HEK293 (cell line): ENCODE results near the gene PARK7.
A peak's percentile ranks its signal among the peaks of the same experiment; 100 is the strongest.

Source experiments
- CTCF ChIA-PET: fragments of 350-600 bp; formaldehyde crosslinking; extraction: SDS; loops from one replicate; lab custom pipeline; 2021; ENCODE audit warnings: antibody characterized with exemption; lab: Yijun Ruan, JAX
- POLR2A ChIA-PET: fragments of 300-600 bp; formaldehyde crosslinking; extraction: SDS; loops from one replicate; lab custom pipeline; 2020; ENCODE audit warnings: antibody characterized with exemption, inconsistent platforms; lab: Yijun Ruan, JAX
- H3K27ac ChIP-seq: fragments of 200-500 bp; sonication (Bioruptor generic); 2 replicates; pipeline ENCODE4 v1.5.1; 2014; ENCODE audit warnings: low read depth, low read length, control low read depth, inconsistent platforms; ENCODE audit errors: extremely low read depth
- H3K36me3 ChIP-seq, 2 experiments: fragments of 200-500 bp in 1 of 2; sonication (Bioruptor generic) in 1 of 2; 1 replicate in 1 of 2; 2 replicates in 1 of 2; pipeline ENCODE4 v1.5.1; 2014 to 2017; ENCODE audit warnings: inconsistent platforms in 2 of 2, low read length in 2 of 2; ENCODE audit not compliant: control insufficient read depth in 2 of 2, insufficient read depth in 1 of 2
- H3K4me1 ChIP-seq: fragments of 200-500 bp; sonication (Bioruptor generic); 2 replicates; pipeline ENCODE4 v1.5.1; 2014; ENCODE audit warnings: mild to moderate bottlenecking, low read length, inconsistent platforms; ENCODE audit not compliant: control insufficient read depth, insufficient read depth
- H3K4me3 ChIP-seq: 2 replicates; pipeline ENCODE4 v1.5.1; 2011; ENCODE audit warnings: low read depth, mild to moderate bottlenecking, control low read depth, low read length, moderate library complexity
- H3K9me3 ChIP-seq: fragments of 200-500 bp; sonication (Bioruptor generic); 2 replicates; pipeline ENCODE4 v1.5.1; 2014; ENCODE audit warnings: low read depth, low read length, inconsistent platforms; ENCODE audit not compliant: control insufficient read depth, insufficient read depth
- PRDM1 ChIP-seq: fragments of 450-650 bp; formaldehyde crosslinking; IDR thresholded peaks from 2 replicates; pipeline ENCODE4; 2016; ENCODE audit warnings: missing biosample characterization, missing genetic modification characterization
- SP7 ChIP-seq: fragments of 450-650 bp; formaldehyde crosslinking; IDR thresholded peaks from 2 replicates; pipeline ENCODE4 v1.5.1; 2016; ENCODE audit warnings: missing biosample characterization, missing genetic modification characterization
- TCF7L2 ChIP-seq: IDR thresholded peaks from 2 replicates; pipeline ENCODE4 v1.6.1; 2011; ENCODE audit warnings: low read depth, mild to moderate bottlenecking, inconsistent platforms, low read length, moderate library complexity, borderline replicate concordance
- TRIM28 ChIP-seq: IDR thresholded peaks from 2 replicates; pipeline ENCODE4 v1.6.1; 2011; ENCODE audit warnings: low read length, control low read depth, borderline replicate concordance
- WT1 ChIP-seq: fragments of 450-650 bp; formaldehyde crosslinking; IDR thresholded peaks from 2 replicates; pipeline ENCODE4 v1.5.1; 2016; ENCODE audit warnings: missing biosample characterization, missing genetic modification characterization
- ZFP69B ChIP-seq: fragments of 450-650 bp; formaldehyde crosslinking; IDR thresholded peaks from 2 replicates; pipeline ENCODE4 v1.5.1; 2016; ENCODE audit warnings: missing biosample characterization, missing genetic modification characterization
- ZNF121 ChIP-seq: fragments of 450-650 bp; formaldehyde crosslinking; IDR thresholded peaks from 2 replicates; pipeline ENCODE4 v1.5.1; 2016; ENCODE audit warnings: missing biosample characterization, missing genetic modification characterization
- ZNF169 ChIP-seq: fragments of 450-650 bp; formaldehyde crosslinking; IDR thresholded peaks from 2 replicates; pipeline ENCODE4 v1.5.1; 2016; ENCODE audit warnings: missing biosample characterization, missing genetic modification characterization
- ZNF223 ChIP-seq: fragments of 450-650 bp; formaldehyde crosslinking; IDR thresholded peaks from 2 replicates; pipeline ENCODE4 v1.5.1; 2016; ENCODE audit warnings: missing biosample characterization, missing genetic modification characterization
- ZNF311 ChIP-seq: fragments of 450-650 bp; formaldehyde crosslinking; IDR thresholded peaks from 2 replicates; pipeline ENCODE4 v1.5.1; 2017; ENCODE audit warnings: missing biosample characterization, missing genetic modification characterization, borderline replicate concordance
- ZNF600 ChIP-seq: fragments of 450-650 bp; formaldehyde crosslinking; IDR thresholded peaks from 2 replicates; pipeline ENCODE4 v1.5.1; 2016; ENCODE audit warnings: missing biosample characterization, missing genetic modification characterization
- ZNF629 ChIP-seq: fragments of 450-650 bp; formaldehyde crosslinking; IDR thresholded peaks from 2 replicates; pipeline ENCODE4 v1.5.1; 2017; ENCODE audit warnings: missing biosample characterization, missing genetic modification characterization
- ZNF670 ChIP-seq: fragments of 450-650 bp; formaldehyde crosslinking; IDR thresholded peaks from 2 replicates; pipeline ENCODE4 v1.5.1; 2016; ENCODE audit warnings: missing biosample characterization, missing genetic modification characterization, low read depth
- ZNF843 ChIP-seq: fragments of 450-650 bp; formaldehyde crosslinking; IDR thresholded peaks from 2 replicates; pipeline ENCODE4 v1.5.1; 2016; ENCODE audit warnings: missing biosample characterization, missing genetic modification characterization
- ZSCAN23 ChIP-seq: fragments of 450-650 bp; formaldehyde crosslinking; IDR thresholded peaks from 2 replicates; pipeline ENCODE4 v1.5.1; 2016; ENCODE audit warnings: missing biosample characterization, missing genetic modification characterization
- TF ChIP-seq, protein P1 (sequence below): fragments of 450-650 bp; formaldehyde crosslinking; IDR thresholded peaks from 2 replicates; pipeline ENCODE4 v1.5.1; 2016; ENCODE audit warnings: missing biosample characterization, missing genetic modification characterization
- TF ChIP-seq, protein P2 (sequence below): fragments of 450-650 bp; formaldehyde crosslinking; IDR thresholded peaks from 2 replicates; pipeline ENCODE4 v1.5.1; 2016; ENCODE audit warnings: missing biosample characterization, missing genetic modification characterization

The PARK7 gene

DNA sequence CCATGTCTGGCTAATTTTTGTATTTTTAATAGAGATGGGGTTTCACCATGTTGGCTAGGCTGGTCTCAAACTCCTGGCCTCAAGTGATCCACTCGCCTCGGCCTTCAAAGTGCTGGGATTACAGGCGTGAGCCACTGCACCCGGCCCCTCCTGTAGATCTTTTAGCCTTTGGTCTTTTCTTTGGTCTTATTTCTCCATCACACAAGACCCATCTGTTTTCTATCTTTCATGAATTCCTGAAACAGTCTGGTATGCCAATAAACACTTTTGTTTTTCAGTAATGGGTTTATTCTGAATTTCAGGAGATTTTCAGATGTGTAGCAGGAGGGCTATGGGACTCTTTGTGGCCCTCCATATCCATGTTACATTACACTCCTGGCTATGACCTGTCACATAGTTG lies 41.4 kb downstream of the PARK7 start:
- POLR2A ChIA-PET = no interaction called here
- CTCF ChIA-PET = no interaction called here

DNA sequence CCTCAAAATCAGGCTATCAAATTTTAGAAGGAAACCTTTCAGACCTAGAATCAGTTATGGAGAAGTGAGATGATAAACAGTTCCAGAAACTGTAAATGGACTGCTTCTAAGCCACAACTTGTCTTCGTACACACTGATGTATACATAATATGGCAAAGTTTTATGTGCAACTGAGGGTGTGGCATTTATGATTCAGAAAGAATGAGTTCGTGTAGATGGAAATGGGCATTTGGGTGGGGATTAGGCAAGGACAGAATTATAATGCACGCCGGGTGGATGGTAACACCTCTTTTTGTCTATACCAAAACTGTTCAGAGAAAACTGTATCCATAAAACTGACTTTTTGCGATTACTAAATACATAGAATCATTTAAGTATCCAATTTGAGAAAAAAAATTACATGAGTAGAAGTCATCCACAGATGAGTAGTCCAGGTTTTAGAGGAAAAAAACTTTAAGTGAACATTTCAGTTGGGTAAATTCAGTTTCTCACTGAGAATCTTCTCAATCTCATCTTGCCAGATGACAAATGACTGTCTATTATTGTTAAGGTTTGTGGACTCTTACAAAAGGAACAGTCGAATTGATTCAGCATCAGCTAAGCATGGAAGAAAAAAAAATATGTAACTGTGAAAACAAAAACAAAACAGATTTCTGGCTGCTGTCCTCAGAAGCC lies 42.1 kb downstream of the PARK7 start:
- no peak for TF ChIP-seq SP7 (tag by site-specific recombination)
- no peak for TF ChIP-seq ZNF600 (tag by site-specific recombination)
- no peak for TF ChIP-seq ZNF843 (tag by site-specific recombination)
- no peak for TF ChIP-seq WT1 (tag by site-specific recombination)
- TF ChIP-seq ZNF223 (tag by site-specific recombination) = no peak
- TF ChIP-seq ZSCAN23 (tag by site-specific recombination) = no peak
- ChIA-PET CTCF (interaction anchor here (0.6 to 1.6 kb wide), 6 partner anchors 11 to 271 kb away, joined by 3 to 4 read pairs (median 4); no protein-coding TSS in a partner anchor), POLR2A (interaction anchor here (0.5 kb wide), 1 partner anchor 21 kb away, joined by 3 read pairs; no protein-coding TSS in a partner anchor)
- no peak overlapping the region for H3K4me3 ChIP-seq
- H3K27ac ChIP-seq = no peak overlapping the region
- no peaks in the 10 kb centered on the region for H3K9me3 ChIP-seq
- peaks cover 10% of the 10 kb centered on the region for H3K4me1 ChIP-seq
- peaks cover 0 to 4% of the 10 kb centered on the region in 2 experiments; a peak in 1 of 3 replicates for H3K36me3 ChIP-seq

More for the DNA sequence above, 41.4 kb downstream of the PARK7 start:
- no peak overlapping the region for H3K4me3 ChIP-seq
- peaks cover 0 to 4% of the 10 kb centered on the region in 2 experiments; a peak in 1 of 3 replicates for H3K36me3 ChIP-seq
- no peaks in the 10 kb centered on the region for H3K9me3 ChIP-seq
- H3K27ac ChIP-seq = no peak overlapping the region
- H3K4me1 ChIP-seq = peaks cover 10% of the 10 kb centered on the region
- TF ChIP-seq ZNF169 (tag by site-specific recombination) = no peak
- TF ChIP-seq ZNF629 = no peak
- TF ChIP-seq ZNF121 (tag by site-specific recombination) = no peak

DNA sequence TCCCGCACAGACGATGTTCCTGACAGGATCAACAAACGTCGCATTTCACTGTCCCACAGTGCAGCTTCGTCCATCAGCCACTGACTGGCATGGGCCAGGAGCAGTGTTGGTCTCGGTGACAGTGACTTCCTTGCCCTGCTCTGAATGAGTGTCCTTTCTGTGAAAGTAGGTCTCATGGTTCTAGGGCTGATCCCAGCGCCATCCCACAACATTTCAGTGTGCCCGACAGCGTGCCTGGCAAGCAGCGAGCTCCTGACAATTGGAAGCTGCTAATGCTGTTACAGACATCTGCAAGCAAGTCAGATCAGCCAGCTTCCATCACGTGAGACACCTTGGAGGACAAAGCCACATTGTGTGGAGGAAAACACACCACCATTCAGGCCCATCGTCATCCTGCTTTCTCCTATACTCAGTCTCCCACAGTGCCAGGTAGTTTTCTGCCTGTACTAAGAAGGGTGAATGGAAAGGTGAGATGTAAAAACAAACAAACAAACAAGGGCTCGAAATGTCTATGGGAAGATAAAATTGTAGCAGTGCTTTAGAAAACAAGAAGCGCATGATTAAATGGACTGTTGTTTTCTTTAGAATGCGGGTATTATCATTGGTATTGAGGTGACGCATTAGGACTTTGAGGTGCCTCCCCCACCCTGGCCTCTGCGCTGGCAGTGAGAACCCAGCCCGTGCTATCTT lies 42.7 kb downstream of the PARK7 start:
- H3K27ac ChIP-seq = no peak overlapping the region
- CTCF ChIA-PET = interaction anchor here (0.6 to 2.2 kb wide), 8 partner anchors 10 to 307 kb away, joined by 3 to 9 read pairs (median 4); no protein-coding TSS in a partner anchor
- H3K9me3 ChIP-seq = no peaks in the 10 kb centered on the region
- peaks cover 10% of the 10 kb centered on the region for H3K4me1 ChIP-seq
- no peak for TF ChIP-seq PRDM1 (tag by site-specific recombination)
- TF ChIP-seq, protein P1, sequence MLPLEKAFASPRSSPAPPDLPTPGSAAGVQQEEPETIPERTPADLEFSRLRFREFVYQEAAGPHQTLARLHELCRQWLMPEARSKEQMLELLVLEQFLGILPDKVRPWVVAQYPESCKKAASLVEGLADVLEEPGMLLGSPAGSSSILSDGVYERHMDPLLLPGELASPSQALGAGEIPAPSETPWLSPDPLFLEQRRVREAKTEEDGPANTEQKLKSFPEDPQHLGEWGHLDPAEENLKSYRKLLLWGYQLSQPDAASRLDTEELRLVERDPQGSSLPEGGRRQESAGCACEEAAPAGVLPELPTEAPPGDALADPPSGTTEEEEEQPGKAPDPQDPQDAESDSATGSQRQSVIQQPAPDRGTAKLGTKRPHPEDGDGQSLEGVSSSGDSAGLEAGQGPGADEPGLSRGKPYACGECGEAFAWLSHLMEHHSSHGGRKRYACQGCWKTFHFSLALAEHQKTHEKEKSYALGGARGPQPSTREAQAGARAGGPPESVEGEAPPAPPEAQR (tag by site-specific recombination) = no peak
- no peak for TF ChIP-seq ZFP69B (tag by site-specific recombination)
- TF ChIP-seq TCF7L2 = no peak
- TF ChIP-seq, protein P2, sequence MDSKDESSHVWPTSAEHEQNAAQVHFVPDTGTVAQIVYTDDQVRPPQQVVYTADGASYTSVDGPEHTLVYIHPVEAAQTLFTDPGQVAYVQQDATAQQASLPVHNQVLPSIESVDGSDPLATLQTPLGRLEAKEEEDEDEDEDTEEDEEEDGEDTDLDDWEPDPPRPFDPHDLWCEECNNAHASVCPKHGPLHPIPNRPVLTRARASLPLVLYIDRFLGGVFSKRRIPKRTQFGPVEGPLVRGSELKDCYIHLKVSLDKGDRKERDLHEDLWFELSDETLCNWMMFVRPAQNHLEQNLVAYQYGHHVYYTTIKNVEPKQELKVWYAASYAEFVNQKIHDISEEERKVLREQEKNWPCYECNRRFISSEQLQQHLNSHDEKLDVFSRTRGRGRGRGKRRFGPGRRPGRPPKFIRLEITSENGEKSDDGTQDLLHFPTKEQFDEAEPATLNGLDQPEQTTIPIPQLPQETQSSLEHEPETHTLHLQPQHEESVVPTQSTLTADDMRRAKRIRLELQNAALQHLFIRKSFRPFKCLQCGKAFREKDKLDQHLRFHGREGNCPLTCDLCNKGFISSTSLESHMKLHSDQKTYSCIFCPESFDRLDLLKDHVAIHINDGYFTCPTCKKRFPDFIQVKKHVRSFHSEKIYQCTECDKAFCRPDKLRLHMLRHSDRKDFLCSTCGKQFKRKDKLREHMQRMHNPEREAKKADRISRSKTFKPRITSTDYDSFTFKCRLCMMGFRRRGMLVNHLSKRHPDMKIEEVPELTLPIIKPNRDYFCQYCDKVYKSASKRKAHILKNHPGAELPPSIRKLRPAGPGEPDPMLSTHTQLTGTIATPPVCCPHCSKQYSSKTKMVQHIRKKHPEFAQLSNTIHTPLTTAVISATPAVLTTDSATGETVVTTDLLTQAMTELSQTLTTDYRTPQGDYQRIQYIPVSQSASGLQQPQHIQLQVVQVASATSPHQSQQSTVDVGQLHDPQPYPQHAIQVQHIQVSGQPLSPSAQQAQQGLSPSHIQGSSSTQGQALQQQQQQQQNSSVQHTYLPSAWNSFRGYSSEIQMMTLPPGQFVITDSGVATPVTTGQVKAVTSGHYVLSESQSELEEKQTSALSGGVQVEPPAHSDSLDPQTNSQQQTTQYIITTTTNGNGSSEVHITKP (tag by site-specific recombination) = peak; percentile 94
- no peak for TF ChIP-seq ZNF670 (tag by site-specific recombination)
- TF ChIP-seq ZNF311 (tag by site-specific recombination) = no peak
- 0 out of 2 replicates have a peak, but pooled peaks have one; percentile 7 for TF ChIP-seq TRIM28
- TF ChIP-seq, all 188 proteins: peak for 2
- no peak overlapping the region for H3K4me3 ChIP-seq
- H3K36me3 ChIP-seq = peaks cover 0 to 4% of the 10 kb centered on the region in 2 experiments; a peak in 1 of 3 replicates
- POLR2A ChIA-PET = interaction anchor here (0.5 kb wide), 1 partner anchor 21 kb away, joined by 3 read pairs; no protein-coding TSS in a partner anchor
